Adipocyte (in vitro differentiated cells): Measurements from ENCODE around the gene C1S.
"Not testable (repeated sequence)": the region's sequence is repeated elsewhere in the genome, so short reads cannot be mapped to it uniquely, and the experiment has no call there.

Source experiments
- DNase-seq: peaks from one replicate; pipeline ENCODE4 v3.0.0-alpha.2; 2015; ENCODE audit warnings: low read depth
- H3K27me3 ChIP-seq: replicated peaks from 2 replicates; pipeline ENCODE4 v1.7.0; 2013; ENCODE audit warnings: mild to moderate bottlenecking, low read length, moderate library complexity; ENCODE audit not compliant: control insufficient read depth, insufficient read depth
- H3K36me3 ChIP-seq: 2 replicates; pipeline ENCODE4 v1.7.0; 2013; ENCODE audit warnings: low read length, mild to moderate bottlenecking, moderate library complexity; ENCODE audit not compliant: control insufficient read depth, insufficient read depth, severe bottlenecking
- H3K4me1 ChIP-seq: 2 replicates; pipeline ENCODE4 v1.7.0; 2013; ENCODE audit warnings: mild to moderate bottlenecking, low read length, moderate library complexity; ENCODE audit not compliant: control insufficient read depth, insufficient read depth
- H3K4me3 ChIP-seq: 2 replicates; pipeline ENCODE4 v1.7.0; 2013; ENCODE audit warnings: mild to moderate bottlenecking, low read length, moderate library complexity
- H3K9ac ChIP-seq: 2 replicates; pipeline ENCODE4 v1.7.0; 2013; ENCODE audit warnings: mild to moderate bottlenecking, low read length, moderate library complexity
- H3K9me3 ChIP-seq: 2 replicates; pipeline ENCODE4 v1.7.0; 2013; ENCODE audit warnings: mild to moderate bottlenecking, low read length, moderate library complexity; ENCODE audit not compliant: control insufficient read depth

C1S gene

DNA sequence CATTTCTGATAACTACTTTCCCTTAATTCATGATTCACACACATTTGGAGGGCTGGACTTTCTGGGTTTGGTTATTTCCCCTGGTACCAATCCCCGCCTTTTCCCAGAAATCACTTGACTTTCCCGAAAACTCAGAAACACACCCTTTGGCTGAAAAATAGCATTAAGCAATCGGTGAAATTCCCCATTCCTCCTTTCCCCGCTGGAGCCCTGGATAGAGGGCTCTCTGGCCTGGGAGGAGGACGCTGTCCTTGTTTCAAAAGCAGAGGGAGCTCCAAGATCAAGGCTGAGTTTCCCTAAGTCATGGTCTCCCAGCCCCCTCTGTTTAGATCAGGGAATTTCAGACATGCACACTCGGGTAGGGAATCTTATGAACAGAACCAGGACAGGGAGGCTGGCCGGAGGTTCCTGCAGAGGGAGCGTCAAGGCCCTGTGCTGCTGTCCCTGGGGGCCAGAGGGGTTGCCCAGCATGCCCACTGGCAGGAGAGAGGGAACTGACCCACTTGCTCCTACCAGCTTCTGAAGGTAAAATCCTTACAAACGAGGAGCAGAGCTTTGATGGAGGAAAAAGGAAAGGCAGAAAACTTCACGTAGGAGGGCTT is at the start of gene C1S:
C1S (plus strand) TSS at position 366 of the 602 bp plus-strand sequence. CDS start 1,195 bp downstream, outside the sequence.
- DNase-seq: peak; percentile 98
- Histone ChIP-seq H3K36me3 (peaks cover 25% of the 10 kb centered on the region), H3K4me1 (peaks cover 42% of the 10 kb centered on the region), H3K27me3 (no peaks in the 10 kb centered on the region), H3K9me3 (no peaks in the 10 kb centered on the region), H3K9ac (peak within 1 kb of the TSS; percentile 94), H3K4me3 (peak within 1 kb of the TSS; percentile 85)

GRCh38 chr12:7011398-7011797 is 49.1 kb upstream of the C1S start:
- H3K27me3 ChIP-seq, H3K9ac ChIP-seq, H3K9me3 ChIP-seq, H3K4me3 ChIP-seq, DNase-seq: not testable (repeated sequence)
- H3K36me3 ChIP-seq: peaks cover 32% of the 10 kb centered on the region
- H3K4me1 ChIP-seq: peaks cover 74% of the 10 kb centered on the region

GRCh38 chr12:7012024-7012607 is 48.4 kb upstream of the C1S start:
- Histone ChIP-seq H3K36me3 (peaks cover 29% of the 10 kb centered on the region), H3K4me1 (peaks cover 77% of the 10 kb centered on the region), H3K9ac (no peak overlapping the region)

DNA sequence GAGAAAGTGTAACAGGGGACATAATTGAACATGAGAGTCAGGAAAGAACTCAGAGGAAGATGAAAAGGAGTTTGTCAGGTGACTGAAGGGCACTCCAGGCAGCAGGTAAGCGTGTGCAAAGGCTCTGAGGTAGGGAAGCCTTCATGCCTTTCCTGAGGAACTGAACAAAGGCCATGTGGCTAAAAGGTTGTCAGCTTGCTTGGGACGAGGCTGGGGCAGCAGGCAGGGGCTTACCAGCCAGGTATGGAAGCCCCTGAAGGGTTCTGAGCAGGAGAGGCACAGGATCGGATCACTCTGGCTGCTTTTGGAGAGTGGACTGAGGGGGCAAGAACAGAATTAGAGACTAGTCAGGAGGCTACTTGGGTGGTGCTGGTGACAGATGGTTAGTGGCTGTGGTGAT is 47.4 kb upstream of the C1S start:
- Histone ChIP-seq H3K4me1 (peaks cover 78% of the 10 kb centered on the region), H3K36me3 (peaks cover 29% of the 10 kb centered on the region), H3K9me3 (no peaks in the 10 kb centered on the region), H3K4me3 (no peak overlapping the region), H3K27me3 (no peaks in the 10 kb centered on the region), H3K9ac (no peak overlapping the region)
- DNase-seq: no peak

More at GRCh38 chr12:7012024-7012607, 48.4 kb upstream of the C1S start:
- no peaks in the 10 kb centered on the region for H3K27me3 ChIP-seq
- no peak overlapping the region for H3K4me3 ChIP-seq
- no peak for DNase-seq
- H3K9me3 ChIP-seq: no peaks in the 10 kb centered on the region

GRCh38 chr12:7015555-7016370 is 44.8 kb upstream of the C1S start:
- Histone ChIP-seq H3K4me1 (peaks cover 61% of the 10 kb centered on the region), H3K9me3 (no peaks in the 10 kb centered on the region), H3K4me3 (peak overlapping the region; percentile 98), H3K9ac (peak overlapping the region; percentile 95), H3K27me3 (no peaks in the 10 kb centered on the region), H3K36me3 (peaks cover 29% of the 10 kb centered on the region)
- DNase-seq: peak; percentile 20

DNA sequence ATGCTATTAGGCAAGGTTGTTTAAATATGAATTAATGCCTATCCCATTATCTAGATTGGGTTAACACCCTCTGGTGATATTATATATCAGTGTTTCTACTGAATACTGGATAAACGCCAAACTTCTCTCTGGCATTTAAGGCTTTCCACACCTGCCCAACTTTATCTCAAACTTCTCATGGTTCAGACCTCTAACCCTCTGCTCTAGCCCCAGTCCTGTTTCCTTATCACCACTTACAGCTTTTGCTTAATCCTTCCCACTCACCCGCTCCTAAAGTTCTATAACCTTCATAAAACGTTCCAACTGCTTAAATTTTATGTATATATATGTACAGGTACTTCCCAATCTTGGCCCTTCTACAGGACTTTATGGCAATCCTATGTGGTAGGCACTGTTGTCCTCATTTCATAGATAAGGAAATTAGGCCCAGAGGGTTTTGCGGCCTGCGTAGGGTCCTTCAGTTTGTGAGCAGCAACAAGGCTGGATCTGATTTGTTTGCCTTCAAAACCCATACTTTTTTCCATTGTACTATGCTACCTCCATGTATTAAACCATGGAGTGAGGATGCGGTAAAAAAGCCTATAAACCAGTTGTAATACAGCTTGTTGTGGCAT is 43.5 kb upstream of the C1S start:
- no peak for DNase-seq
- peaks cover 29% of the 10 kb centered on the region for H3K36me3 ChIP-seq
- H3K9ac ChIP-seq: peak overlapping the region; percentile 95
- peak overlapping the region; percentile 98 for H3K4me3 ChIP-seq
- peaks cover 50% of the 10 kb centered on the region for H3K4me1 ChIP-seq
- H3K9me3 ChIP-seq: no peaks in the 10 kb centered on the region
- H3K27me3 ChIP-seq: no peaks in the 10 kb centered on the region

DNA sequence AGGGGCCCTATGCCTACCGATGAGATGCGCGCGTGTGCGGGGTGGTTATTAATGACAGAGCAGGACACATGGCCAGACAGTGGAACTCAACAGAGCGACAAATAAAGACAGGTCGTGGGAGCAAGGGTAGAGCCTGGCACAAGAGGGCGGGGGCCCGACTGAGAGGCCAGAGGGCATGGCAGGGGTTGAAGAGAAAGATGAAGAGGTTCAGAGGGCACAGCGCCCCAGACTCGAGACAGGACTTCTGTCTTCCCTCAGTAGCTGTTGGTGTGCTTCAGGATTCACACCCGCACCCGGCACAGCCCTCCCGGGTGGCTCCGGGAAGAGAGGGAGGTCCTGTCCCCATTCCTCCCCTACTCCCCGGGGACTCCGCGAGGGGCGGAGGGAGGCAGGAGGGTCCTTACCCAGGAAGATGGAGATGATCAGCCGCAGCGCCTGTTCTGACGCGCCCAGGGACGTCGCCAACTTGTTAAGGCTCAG is 42.6 kb upstream of the C1S start:
- peak; percentile 37 for DNase-seq
- Histone ChIP-seq H3K27me3 (no peaks in the 10 kb centered on the region), H3K36me3 (peaks cover 24% of the 10 kb centered on the region), H3K4me1 (peaks cover 41% of the 10 kb centered on the region), H3K9ac (peak overlapping the region; percentile 95), H3K9me3 (no peaks in the 10 kb centered on the region), H3K4me3 (peak overlapping the region; percentile 98)

DNA sequence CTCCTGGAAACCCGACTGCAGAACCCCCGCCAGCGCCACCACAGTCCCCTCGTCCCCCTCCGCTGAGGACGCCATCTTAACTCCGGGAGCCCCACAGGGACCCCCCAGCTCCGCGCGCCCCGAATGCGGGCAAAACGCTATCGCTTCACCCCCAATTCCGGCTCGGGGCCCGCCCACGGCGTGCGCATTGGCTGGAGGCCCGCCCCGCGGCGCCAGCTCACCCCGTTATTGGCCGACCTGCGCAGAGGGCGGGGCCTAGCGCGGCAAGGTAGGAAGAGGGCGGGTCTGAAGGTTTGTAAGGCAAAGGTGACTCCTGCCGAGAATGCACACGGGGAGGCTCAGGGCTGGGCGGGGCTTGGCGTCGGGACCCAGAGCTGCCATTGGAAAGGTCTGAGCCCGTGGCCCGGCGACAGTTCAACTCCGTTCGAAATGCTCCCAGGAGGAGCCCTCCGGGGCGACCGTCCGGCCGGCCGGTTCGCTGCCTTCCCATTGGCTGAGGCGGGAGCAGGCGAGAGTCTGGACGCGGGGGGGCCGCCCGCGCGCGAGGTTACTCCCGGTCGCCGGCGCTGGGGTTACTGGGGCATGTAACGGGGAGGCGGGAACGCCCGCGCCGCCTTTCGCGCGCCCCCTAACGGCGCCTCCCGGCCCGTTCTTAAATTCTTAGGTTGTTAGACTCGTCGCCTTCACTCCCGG is 42.0 kb upstream of the C1S start, which contains the start of gene LPCAT3:
LPCAT3 (minus strand) TSS at position 127 of the 693 bp plus-strand sequence; CDS start at position 75, 52 bp downstream.
- no peaks in the 10 kb centered on the region for H3K27me3 ChIP-seq
- peak within 1 kb of the TSS; percentile 98 for H3K4me3 ChIP-seq
- peak; percentile 97 for DNase-seq
- peaks cover 18% of the 10 kb centered on the region for H3K36me3 ChIP-seq
- H3K9ac ChIP-seq: peak within 1 kb of the TSS; percentile 95
- no peaks in the 10 kb centered on the region for H3K9me3 ChIP-seq
- peaks cover 36% of the 10 kb centered on the region for H3K4me1 ChIP-seq

- peak overlapping the region; percentile 98 for H3K4me3 ChIP-seq
- DNase-seq: peak; percentile 10
- peak overlapping the region; percentile 95 for H3K9ac ChIP-seq
- peaks cover 12% of the 10 kb centered on the region for H3K36me3 ChIP-seq
- no peaks in the 10 kb centered on the region for H3K9me3 ChIP-seq
- no peaks in the 10 kb centered on the region for H3K27me3 ChIP-seq
- H3K4me1 ChIP-seq: peaks cover 29% of the 10 kb centered on the region
Observed at GRCh38 chr12:7019043-7019569, 41.4 kb upstream of the C1S start.

DNA sequence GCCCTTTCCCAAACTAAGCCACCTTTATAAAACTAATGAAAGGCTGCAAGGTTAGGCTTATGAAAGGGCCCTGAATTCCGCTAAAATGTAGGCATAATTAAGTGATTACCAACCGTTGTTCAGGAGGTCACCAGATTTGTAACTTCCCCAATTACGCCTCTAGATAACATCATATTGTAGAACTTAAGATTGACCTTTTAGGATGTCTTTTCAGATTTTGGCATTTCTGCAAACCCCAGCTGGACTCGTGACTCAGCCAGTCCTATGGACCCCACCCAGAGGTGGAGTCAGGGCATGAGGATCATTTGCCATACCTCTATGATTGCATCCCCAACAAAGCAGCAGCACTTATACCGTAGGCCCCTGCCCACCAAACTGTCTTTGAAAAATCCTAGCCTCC is 38.6 kb upstream of the C1S start:
- no peak overlapping the region for H3K9ac ChIP-seq
- H3K27me3 ChIP-seq: no peaks in the 10 kb centered on the region
- no peak for DNase-seq
- peaks cover 16% of the 10 kb centered on the region for H3K4me1 ChIP-seq
- H3K9me3 ChIP-seq: no peaks in the 10 kb centered on the region
- no peak overlapping the region for H3K4me3 ChIP-seq
- no peaks in the 10 kb centered on the region for H3K36me3 ChIP-seq
